Daoy (cell line): ENCODE measurements around the gene OR5W2. TPM values are rescaled to one million over a fixed set of nuclear protein-coding genes. Genes with fewer than 3 reads are reported as not detected.
"Not testable (repeated sequence)": the region's sequence is repeated elsewhere in the genome, so short reads cannot be mapped to it uniquely, and the experiment has no call there.

Experiments used
- DNase-seq: peaks from one replicate; pipeline ENCODE4 v3.0.0-alpha.2; 2015; ENCODE audit warnings: low read depth
- total RNA-seq: library from RNA; depleted of rRNA; stranded (reverse); fragments of >200 nt; shearing (Covaris generic); gene quantifications from 2 replicates; pipeline ENCODE4 v1.2.3, GENCODE V29; 2014; rRNA removed

OR5W2 gene
- total RNA-seq, result not detected in 2 replicates

- no peak for DNase-seq
Measured at GRCh38 chr11:55914482-55914881, at the start of gene OR5W2. OR5W2 (minus strand) TSS chr11:55914582; CDS start chr11:55914582, 0 bp downstream.

- no peak for DNase-seq
Measured at GRCh38 chr11:55956521-55956920, 42.1 kb upstream of the OR5W2 start.

DNA sequence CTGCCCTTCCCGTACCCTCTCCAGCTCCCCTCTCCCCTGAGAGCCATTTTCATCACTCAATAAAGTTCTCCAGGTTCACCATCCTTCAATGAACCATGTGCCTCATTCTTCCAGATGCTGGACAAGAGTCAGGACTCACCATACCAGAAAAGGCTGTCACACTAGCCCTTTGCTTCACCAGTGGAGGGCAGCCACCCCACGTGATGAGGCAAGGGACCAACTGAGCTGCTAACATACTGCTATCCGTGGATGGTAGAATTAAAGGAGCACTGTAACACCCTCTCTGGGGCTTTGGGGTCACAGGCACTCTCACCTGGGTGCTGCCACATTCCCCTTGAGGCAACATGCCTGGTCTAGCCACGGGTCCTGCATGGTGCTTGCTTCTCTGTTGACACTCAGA is 34.9 kb upstream of the OR5W2 start:
- no peak for DNase-seq

DNA sequence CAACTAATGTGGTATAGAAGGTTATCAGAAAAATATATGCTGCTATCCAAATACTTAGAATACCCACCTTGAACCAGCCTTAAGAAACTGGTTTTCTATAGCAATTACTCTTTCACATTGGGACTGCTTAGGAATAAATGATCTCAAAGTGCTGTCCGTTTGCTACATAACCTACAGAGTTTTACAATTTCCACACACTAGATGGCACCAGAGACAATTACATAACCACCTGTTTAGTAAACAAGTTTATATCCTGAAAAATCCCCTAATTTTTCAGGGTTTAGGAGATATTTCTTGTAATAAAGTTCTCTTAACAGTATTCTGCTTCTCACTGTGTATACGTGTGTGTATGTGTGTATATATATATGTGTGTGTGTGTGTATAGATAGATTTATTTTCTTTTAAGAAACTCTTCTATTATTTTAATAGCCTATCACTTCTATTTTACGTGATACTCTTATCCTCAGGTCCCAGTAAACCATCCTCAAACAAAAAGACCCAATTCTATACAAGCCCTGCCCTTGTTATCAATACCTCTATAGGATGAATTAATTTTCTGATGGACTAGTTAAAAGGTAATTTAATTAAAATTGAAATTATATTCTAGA is 28.5 kb upstream of the OR5W2 start:
- no peak for DNase-seq

GRCh38 chr11:55936300-55936699 is 21.9 kb upstream of the OR5W2 start, which contains the start of gene OR5I1:
OR5I1 (minus strand) TSS chr11:55936400; CDS start chr11:55936400, 0 bp downstream.
- no peak for DNase-seq

DNA sequence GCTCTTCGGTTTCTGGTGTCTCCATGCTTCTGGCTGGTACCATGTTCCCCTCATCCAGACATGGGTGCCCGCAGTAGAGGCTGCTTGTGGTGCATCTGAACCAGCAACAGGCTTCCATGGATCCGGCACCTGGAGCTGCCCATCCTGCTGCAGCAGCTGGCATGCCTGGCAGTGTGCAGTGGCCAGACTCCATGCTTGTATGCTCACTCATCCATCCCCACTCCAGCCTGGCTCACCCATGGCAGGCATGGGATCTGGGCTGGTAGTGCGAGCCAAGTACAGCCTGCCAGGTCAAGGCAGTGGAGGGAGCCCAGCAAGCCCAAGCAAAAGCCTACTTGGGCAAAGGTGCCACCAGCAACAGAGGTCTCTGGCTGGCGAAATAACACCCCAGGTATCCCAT is 6.2 kb upstream of the OR5W2 start:
- DNase-seq, result no peak

DNA sequence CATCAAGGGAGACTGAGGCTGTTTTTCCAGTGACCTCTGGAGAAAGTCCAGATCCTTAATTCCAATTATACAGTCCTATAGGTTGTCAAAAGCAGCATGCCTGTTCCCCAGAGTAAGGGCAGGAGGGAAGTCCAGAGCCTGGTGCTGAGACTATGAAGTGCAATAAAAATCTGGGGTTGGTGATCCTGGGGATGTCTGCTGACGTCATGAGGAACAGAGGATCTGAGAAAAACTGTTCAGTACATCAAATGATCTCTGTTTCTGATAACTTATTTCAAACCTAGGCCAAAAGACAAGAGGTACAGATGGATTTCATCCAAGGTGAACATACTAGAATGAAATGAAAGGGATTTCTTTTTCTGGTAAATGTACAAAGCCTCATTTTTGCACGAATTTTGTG is 12.1 kb downstream of the OR5W2 start:
- DNase-seq, result no peak

- DNase-seq, result no peak
Measured at GRCh38 chr11:55895216-55895615, 19.2 kb downstream of the OR5W2 start.

GRCh38 chr11:55885481-55885880 is 28.9 kb downstream of the OR5W2 start:
- DNase-seq, result not testable (repeated sequence)

- DNase-seq, result not testable (repeated sequence)
Measured at GRCh38 chr11:55884995-55885394, 29.4 kb downstream of the OR5W2 start.

GRCh38 chr11:55882997-55883396 is 31.4 kb downstream of the OR5W2 start, which contains the start of gene TRIM51:
TRIM51 (plus strand) TSS chr11:55883297; CDS start chr11:55885429, 2,132 bp downstream.
- DNase-seq, result not testable (repeated sequence)

GRCh38 chr11:55873146-55873545 is 41.2 kb downstream of the OR5W2 start:
- DNase-seq, result not testable (repeated sequence)

GRCh38 chr11:55872731-55873130 is 41.7 kb downstream of the OR5W2 start:
- not testable (repeated sequence) for DNase-seq

- not testable (repeated sequence) for DNase-seq
Measured at GRCh38 chr11:55867354-55867753, 47.0 kb downstream of the OR5W2 start.

Other genes with a start within 250 kb of the OR5W2 start
- not detected in 2 replicates for gene OR5D13, start 141.1 kb downstream of the OR5W2 start, total RNA-seq
- gene OR5D14, start 119.0 kb downstream of the OR5W2 start, total RNA-seq, result not detected in 2 replicates
- gene OR5L1, start 103.2 kb downstream of the OR5W2 start, total RNA-seq, result not detected in 2 replicates
- not detected in 2 replicates for gene OR5D18, start 95.0 kb downstream of the OR5W2 start, total RNA-seq
- not detected in 2 replicates for gene OR5L2, start 87.4 kb downstream of the OR5W2 start, total RNA-seq
- not detected in 2 replicates for gene OR5D16, start 75.8 kb downstream of the OR5W2 start, total RNA-seq
- gene TRIM51, start 31.3 kb downstream of the OR5W2 start, total RNA-seq, result not detected in 2 replicates
- not detected in 2 replicates for gene OR5I1, start 21.8 kb upstream of the OR5W2 start, total RNA-seq
- gene OR10AG1, start 55.4 kb upstream of the OR5W2 start, total RNA-seq, result not detected in 2 replicates
- not detected in 2 replicates for gene OR5F1, start 80.0 kb upstream of the OR5W2 start, total RNA-seq
- not detected in 2 replicates for gene OR5AS1, start 113.1 kb upstream of the OR5W2 start, total RNA-seq
- not detected in 2 replicates for gene OR8I2, start 178.7 kb upstream of the OR5W2 start, total RNA-seq
- gene OR8H2, start 189.1 kb upstream of the OR5W2 start, total RNA-seq, result not detected in 2 replicates
- not detected in 2 replicates for gene OR8H3, start 207.8 kb upstream of the OR5W2 start, total RNA-seq
- not detected in 2 replicates for gene OR8J3, start 225.6 kb upstream of the OR5W2 start, total RNA-seq
- gene OR8K5, start 245.7 kb upstream of the OR5W2 start, total RNA-seq, result not detected in 2 replicates